HG02642 (cell line): ENCODE data around the gene USP24.
A peak's percentile ranks its signal among the peaks of the same experiment; 100 is the strongest.

Source experiments
- ATAC-seq: cut with Tn5 transposase; IDR thresholded peaks from one replicate; pipeline ENCODE4 v1.9.1; 2021; ENCODE audit warnings: mild to moderate bottlenecking; ENCODE audit not compliant: unreplicated experiment, poor library complexity

The USP24 gene

GRCh38 chr1:55167224-55167871, 47.8 kb downstream of the USP24 start:
- no peak for ATAC-seq

DNA sequence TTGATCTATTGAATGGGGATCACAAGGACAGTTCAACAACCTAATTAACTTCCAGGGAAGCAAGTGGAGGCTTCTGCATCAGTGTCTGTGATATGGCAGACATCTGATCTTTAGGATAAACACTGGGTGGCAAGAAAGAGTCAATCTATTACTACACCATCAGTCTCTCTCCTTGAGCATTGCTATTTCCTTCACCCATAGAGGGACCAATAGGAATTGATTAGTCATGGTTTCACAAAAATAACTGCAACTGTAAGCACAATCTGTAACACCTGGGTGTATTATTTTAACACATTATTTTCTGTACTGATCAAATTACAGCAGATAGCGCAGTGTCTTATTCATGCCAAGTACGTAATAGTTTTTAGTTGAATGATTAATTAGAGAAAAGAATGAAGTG, 50.3 kb downstream of the USP24 start:
- no peak for ATAC-seq

GRCh38 chr1:55159571-55159970, 55.6 kb downstream of the USP24 start:
- no peak for ATAC-seq

DNA sequence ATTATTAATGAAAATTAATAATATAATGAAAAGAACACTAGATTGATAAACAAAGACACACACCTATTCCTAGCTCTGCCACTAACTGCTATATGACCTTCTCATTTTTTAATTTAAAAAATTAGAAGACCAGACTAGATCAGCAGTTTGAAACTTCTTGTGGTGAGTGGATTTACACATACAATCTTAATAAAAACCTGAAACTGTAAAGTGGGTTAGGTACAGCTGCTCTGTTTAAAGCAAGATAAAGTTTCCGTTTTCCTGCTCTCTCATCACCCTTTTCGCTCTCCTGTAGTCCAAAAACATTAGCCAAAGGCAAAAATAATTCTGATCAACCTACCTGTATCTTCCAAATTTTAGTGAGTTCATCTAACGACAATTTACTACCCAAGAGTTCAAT, 58.6 kb downstream of the USP24 start:
- no peak for ATAC-seq

- no peak for ATAC-seq
Measured at GRCh38 chr1:55156093-55156492, 59.1 kb downstream of the USP24 start.

DNA sequence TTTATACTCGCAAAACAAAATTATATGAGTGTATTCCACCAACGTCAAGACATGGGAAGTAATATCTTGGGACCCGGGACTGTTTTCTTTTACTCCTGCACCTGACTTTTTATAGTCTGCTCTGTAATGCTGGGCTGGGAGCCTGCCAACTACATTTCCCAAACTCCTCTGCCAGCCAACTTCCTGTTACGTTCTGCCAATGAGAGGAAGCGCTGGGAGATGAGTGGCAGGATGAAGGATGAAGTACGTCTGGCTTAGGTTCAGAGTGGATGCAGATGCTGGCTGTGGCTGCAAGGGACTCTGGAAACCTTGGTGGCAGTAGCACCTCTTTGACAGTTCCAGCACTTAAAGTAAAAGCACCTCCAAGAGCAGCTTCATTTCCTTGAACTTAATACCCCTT, 59.6 kb downstream of the USP24 start:
- ATAC-seq: no peak

GRCh38 chr1:55154616-55155015, 60.5 kb downstream of the USP24 start:
- no peak for ATAC-seq

DNA sequence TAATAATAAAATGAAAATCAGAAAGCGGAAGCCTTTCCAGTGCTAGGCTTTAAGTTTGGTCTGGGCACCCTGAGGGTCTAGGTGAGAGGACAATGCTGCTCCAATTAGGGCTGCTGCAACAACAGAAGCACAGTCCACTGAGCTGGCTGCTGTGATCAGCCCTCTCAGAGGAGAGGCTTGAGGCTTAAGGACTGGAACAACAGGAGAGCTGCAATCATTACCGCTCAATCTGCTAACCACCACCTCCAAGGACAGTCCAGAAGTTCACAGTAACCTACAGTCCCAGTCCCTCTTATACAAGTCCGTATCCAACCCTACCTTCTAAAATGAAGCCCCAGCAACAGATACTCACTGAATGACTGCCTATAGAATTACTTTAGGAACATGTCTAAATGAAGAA, 62.1 kb downstream of the USP24 start:
- ATAC-seq: no peak

DNA sequence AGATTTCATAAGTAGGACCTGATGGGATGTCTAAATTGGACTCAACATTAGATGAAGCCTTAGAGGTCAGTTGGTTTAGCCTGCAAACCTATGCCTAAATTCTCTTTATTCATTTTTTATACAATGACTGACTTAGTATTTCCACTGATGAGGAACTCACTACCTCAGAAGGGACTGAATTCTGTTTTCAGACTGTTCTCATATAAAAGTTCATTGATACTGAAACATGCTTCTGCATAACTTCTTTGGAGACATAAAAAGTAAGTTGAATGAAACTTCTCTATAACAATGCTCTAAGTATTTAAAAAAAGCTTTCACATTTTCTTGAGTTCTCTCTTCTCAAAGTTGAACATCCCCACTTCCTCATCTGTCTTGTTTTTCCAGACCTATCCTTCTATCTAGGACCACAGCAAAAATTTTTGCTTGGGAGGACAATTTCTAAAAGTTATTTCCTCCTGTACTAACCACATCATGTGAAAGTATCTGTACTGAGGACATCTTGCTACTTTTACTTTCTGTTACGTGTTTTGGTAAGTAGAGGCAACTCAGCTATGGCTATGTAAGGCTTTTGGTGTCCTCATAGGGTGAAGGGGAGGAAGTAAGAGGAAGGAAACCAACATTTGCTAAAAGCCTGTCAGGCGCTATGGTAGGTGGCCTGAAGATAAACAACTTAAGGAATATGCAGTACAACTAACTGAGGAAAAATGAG, 64.1 kb downstream of the USP24 start:
- no peak for ATAC-seq

- no peak for ATAC-seq
Measured at GRCh38 chr1:55148676-55149075, 66.5 kb downstream of the USP24 start.

DNA sequence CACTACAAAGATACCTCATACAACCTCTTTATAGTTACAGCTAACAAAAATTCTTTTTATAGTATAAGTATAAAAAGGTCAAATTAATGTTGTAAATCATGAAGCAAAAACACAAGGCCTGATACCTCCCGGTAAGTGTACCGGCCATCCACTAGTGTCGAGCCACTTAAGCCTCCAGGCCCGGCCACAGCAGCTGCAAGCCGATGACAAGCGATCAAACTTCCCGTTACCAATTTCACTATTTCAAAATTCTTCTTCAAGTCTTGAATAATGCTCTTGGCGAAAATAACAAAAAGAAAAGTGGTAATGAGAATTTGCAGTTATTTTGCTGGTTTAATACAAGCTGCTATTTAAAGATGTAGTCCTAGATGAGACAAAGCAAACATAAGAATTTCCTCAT, 67.6 kb downstream of the USP24 start:
- ATAC-seq: no peak

DNA sequence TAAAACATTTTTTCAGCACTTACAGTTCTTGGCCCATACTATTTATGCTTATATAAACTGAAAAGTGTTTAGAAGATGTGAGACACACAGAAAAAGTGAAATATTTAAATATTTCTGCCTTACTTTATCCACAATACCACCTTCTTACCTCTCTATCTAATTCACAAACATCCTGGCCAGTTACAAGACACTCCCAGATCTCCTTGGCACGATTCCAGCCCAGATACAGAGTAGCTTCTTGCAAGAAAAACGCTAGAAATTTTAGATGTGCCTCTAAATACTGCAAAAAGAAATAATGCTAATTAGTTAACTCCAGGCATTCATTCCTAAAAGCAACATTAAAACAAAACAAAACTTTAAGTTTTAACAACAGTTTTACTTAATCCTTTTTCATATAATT, 68.4 kb downstream of the USP24 start:
- no peak for ATAC-seq

DNA sequence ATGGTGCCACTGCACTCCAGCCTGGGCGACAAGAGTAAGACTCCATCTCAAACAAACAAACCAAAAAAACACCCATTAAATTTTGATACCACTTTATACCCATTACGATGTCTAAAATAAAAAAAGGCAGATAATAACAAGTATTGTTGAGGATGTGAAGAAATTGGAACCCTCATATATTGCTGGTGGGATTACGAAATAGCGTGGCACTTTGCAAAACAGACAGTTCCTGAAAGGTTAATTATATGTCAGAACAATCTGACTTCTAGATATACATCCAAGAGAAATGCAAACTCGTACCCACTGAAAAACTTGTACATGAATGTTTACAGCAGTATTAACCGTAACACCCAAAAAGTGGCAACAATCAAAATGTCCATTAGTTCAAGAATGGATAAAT, 70.3 kb downstream of the USP24 start:
- ATAC-seq: no peak

GRCh38 chr1:55143684-55144083, 71.5 kb downstream of the USP24 start:
- ATAC-seq: no peak

DNA sequence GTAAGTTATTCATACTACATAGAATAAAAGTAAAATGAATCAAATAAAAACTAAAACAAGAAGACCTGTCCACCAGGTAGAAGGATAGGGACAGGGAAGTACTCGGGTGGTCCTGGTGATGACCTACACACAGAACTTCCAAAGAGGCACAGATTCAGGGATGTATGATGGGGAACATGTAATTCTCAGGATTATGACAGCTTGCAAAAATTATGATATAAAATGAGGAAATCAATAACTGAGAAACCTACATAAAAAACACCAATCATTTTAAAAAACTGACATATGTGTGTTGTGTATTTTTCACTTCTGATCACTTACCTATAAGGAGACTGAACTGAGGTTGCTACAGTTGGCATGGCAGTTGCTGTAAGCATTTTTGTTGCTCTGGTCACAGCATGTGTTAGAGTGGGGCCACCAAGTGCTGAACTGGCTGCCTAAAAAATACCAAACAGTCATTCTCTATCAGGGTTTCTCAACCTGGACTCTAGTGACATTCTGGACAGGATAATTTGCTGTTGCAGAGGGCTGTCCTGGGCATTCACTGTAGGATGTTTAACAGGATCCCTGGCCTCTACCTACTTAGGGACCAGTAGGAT, 73.8 kb downstream of the USP24 start:
- ATAC-seq: no peak

DNA sequence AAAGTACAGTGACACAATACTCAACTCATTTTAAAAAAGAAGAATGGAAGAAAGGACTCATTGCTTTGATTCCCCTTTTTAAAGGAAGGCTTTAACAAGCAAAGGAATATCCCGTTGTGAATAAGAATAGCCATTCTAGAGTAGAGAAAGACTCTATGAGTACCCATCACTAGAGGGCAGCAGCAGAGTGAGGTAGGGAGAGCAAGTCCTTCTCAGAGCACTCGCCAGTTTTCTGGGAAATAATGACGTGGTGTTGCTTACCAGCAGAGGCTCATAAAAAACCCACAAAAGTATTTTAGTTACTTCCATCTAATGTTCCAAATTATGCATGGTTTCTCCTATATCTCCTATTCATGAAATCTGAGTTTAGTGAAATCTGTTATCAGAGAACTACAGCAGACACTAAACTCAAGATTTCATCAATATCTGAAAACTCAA, 74.6 kb downstream of the USP24 start:
- ATAC-seq: peak; percentile 75

DNA sequence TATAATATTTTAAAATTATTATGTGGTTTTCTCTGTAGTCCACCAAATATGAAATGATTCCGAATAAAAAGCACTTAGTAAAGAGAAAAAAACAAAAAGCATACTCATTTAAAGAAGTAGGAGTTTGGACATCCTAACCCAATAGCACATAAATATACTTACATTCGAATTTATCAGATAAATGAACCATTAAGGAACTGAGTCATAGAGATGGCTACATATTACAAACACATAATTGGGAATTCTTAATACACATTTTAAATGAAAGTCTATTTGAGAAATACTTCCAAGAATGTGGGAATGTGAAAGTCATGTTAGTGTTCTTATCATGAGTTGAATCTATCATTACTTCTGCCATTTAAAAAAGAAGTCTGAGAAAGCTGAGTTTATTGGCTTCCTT, 75.0 kb downstream of the USP24 start:
- ATAC-seq: no peak

DNA sequence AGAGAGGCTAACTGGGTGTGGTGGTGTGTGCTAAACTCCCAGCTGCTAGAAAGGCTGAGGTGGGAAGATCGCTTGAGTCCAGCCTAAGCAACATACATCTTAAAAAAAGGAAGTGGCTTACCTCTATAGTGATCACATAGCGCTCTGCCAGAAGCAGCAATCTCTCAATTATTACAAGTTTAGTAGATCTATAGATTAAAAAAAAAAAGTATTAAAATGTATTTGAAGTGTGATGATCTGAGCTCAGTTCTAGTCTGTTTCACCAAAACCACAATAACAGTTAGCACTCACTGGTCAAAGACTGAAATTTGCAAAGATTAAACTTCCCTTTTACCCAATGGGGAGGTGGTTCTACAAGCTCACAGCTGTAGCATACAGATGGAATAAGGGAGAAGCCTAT, 76.3 kb downstream of the USP24 start:
- no peak for ATAC-seq

GRCh38 chr1:55134152-55134808, 80.9 kb downstream of the USP24 start:
- no peak for ATAC-seq

GRCh38 chr1:55131801-55132200, 83.4 kb downstream of the USP24 start:
- ATAC-seq: no peak

DNA sequence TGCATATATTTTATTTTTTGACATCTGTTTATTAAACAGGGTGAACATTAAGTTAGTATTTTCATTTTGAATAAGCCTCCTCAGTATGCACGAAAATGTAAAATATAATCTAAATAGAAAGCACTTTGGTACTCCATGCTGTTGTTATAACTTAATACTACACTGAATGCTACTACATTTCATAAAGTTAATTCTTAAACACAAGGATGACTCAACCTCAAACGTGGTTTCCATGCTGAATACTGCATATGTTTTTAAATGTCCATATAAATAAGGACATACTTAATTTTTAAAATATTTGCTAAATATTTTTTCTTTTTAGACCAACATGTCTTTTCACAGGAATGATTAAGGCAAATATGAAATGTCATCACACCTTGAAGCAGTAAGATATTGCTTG, 83.9 kb downstream of the USP24 start:
- no peak for ATAC-seq
